LNCaP clone FGC (cell line): ENCODE measurements around the gene CENPC.

Source experiments
- DNase-seq: peaks from one replicate; pipeline ENCODE4 v3.0.0-alpha.2; 2011; ENCODE audit warnings: low read depth
- H3K4me3 ChIP-seq: 2 replicates; pipeline ENCODE4 v1.5.1; 2011; ENCODE audit warnings: mild to moderate bottlenecking, low read depth, low read length, control low read depth
- CTCF ChIP-seq: IDR thresholded peaks from 2 replicates; pipeline ENCODE4 v1.5.1; 2012; ENCODE audit warnings: mild to moderate bottlenecking; ENCODE audit not compliant: control insufficient read depth, insufficient read depth; ENCODE audit errors: extremely low read depth

The CENPC gene

DNA sequence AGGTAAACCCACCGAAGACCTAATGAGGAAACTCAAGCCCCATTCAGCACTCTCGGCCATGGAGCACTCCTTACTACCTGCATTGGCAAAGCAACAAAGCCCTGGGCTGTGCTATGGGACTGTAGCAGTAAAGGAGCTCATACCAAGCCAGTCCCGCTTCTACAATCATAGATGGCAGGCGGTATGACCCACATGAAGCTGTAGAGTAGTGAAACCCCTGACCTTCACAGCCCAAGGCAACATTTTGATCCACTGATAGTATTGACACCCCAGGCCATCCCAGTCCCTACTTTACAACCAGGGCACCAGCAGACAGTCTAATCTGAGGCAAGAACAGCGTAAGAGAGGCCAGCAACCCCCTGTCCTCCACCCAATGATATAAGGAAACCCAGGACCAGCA is 25.2 kb downstream of the CENPC start:
- no peak for DNase-seq
- no peak for TF ChIP-seq CTCF
- no peak overlapping the region for H3K4me3 ChIP-seq

DNA sequence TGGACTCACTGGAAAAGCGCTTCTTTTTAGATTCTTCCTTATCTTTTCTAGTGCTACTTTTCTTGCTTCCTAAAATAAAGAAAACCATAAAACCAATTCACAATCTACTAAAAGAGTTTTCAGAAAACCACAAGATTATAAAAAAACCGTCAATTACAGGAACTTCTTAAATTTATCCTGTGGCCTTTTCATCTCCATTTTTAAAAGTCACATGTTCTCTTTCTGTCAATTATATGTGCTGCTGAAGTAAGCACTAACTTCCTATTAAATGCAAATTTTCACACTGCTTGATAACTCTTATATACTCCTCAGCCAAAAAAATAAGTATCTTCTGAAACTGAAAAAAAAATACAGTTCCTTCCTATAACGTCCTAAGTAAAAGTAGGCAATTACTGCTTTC is 32.8 kb downstream of the CENPC start:
- no peak for DNase-seq
- H3K4me3 ChIP-seq, result no peak overlapping the region
- TF ChIP-seq CTCF, result no peak

GRCh38 chr4:67500373-67500772 is 44.9 kb downstream of the CENPC start:
- TF ChIP-seq CTCF, result no peak
- H3K4me3 ChIP-seq, result no peak overlapping the region
- no peak for DNase-seq

DNA sequence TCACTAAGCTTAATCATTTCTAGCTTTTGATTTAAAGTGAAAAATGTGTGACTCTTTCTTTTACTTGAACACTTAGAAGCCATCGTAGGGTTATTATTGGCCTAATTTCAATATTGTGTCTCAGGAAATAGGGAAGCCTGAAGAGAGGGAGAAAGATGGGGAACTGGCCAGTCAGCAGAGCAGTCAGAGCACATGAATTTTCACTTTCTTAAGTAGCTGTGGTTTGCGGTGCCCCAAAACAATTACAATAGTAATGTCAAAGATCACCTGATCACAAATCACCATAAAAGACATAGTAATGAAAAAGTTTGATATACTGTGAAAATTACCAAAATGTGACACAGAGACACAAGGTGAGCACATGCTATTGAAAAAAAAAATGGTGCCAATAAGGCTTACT is 45.5 kb downstream of the CENPC start:
- no peak for DNase-seq
- no peak overlapping the region for H3K4me3 ChIP-seq
- TF ChIP-seq CTCF, result no peak

GRCh38 chr4:67483868-67484602 is 61.3 kb downstream of the CENPC start:
- no peak for DNase-seq
- no peak overlapping the region for H3K4me3 ChIP-seq
- no peak for TF ChIP-seq CTCF

GRCh38 chr4:67480810-67481209 is 64.5 kb downstream of the CENPC start:
- DNase-seq, result no peak
- TF ChIP-seq CTCF, result no peak
- no peak overlapping the region for H3K4me3 ChIP-seq

- no peak for DNase-seq
- no peak for TF ChIP-seq CTCF
- H3K4me3 ChIP-seq, result no peak overlapping the region
Measured at GRCh38 chr4:67475155-67475554, 70.1 kb downstream of the CENPC start.
